ENCODE data around the gene PLSCR4.

Gene PLSCR4

DNA sequence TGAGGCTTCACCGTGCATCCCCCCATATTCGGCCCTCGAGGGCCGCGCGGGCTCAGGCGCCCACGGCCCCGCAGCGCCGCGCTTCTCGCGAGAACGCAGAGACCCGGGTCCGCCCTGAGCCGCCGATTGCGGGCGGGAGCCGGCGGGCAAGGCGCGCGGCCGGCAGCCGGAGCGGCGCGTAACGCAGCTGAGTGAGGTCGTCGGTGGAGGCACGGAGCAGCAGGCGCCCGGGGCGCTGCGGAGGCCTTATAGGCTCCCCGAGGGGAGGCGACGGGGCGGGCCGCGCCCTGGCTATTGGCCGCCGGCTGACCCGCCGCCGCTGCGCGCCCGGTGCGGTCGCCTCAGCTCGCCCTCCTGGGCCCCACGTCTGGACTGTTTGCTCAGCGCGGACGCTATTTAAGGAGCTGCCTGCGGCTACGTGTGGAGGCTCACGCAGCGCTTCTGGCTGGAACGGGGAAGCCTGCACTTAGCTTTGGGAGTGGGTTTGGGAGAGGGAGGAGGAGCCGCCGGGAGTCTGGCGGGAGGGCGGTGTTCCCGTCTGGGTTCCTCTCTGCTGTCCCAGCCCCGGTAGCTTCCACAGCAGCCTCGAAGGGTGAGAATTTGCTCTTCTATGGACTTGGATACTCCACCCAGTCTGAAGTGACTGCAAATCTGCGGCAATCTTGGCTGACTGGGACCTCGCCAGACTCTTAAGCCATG lies 89.8 kb downstream of the PLSCR4 start, which contains the start of gene PLOD2:
PLOD2 (minus strand) TSS at position 221 of the 699 bp plus-strand sequence; CDS start at position 26, 195 bp downstream.
- TF ChIP-seq, protein P1, sequence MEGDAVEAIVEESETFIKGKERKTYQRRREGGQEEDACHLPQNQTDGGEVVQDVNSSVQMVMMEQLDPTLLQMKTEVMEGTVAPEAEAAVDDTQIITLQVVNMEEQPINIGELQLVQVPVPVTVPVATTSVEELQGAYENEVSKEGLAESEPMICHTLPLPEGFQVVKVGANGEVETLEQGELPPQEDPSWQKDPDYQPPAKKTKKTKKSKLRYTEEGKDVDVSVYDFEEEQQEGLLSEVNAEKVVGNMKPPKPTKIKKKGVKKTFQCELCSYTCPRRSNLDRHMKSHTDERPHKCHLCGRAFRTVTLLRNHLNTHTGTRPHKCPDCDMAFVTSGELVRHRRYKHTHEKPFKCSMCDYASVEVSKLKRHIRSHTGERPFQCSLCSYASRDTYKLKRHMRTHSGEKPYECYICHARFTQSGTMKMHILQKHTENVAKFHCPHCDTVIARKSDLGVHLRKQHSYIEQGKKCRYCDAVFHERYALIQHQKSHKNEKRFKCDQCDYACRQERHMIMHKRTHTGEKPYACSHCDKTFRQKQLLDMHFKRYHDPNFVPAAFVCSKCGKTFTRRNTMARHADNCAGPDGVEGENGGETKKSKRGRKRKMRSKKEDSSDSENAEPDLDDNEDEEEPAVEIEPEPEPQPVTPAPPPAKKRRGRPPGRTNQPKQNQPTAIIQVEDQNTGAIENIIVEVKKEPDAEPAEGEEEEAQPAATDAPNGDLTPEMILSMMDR (IDR thresholded peaks at IDR 0.05; ENCODE audit: borderline replicate concordance, control extremely low read depth, extremely low read depth, insufficient read depth, missing control alignments): no peak
- DNase-seq (ENCODE audit: low spot score): peak; percentile 52
- in situ Hi-C loops (cut with MboI; ENCODE audit: low sequenced_read_pairs, unreplicated experiment): no loop called here

DNA sequence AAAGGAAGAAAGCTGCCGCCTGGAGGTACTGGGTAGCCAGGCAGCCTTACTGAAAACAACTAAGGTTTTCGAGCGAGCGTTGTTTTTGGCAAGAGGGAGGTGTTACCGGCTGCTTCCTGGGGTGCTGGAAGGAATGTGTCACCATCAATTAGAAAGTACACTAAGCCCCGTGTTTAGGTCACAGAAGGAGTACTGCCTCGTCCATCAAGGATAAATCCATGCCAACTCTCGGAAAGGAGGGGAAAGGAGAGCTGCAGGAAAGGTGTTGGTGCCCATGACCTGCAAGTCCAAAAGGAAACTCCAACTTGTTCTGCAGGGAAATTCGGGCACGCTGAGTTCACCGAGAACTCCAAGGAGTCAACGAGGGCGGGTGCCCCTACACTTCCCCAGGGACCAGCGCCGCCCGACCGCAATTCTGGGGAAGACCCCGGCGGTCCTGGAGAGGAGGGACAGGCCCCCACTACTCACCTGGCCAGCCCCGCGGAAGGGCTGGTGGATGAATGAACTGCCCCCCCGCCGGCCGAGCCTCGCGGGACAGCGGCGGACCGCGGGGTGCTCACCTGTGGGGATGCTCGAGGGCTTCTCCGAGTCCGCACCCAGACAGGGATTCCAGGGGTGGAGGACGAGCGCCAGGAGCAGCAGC lies 90.5 kb downstream of the PLSCR4 start:
- in situ Hi-C loops (cut with MboI; ENCODE audit: low sequenced_read_pairs, unreplicated experiment): no loop called here
- DNase-seq (ENCODE audit: low spot score): peak; percentile 13
- TF ChIP-seq, protein P1 (IDR thresholded peaks at IDR 0.05; ENCODE audit: borderline replicate concordance, control extremely low read depth, extremely low read depth, insufficient read depth, missing control alignments): no peak

DNA sequence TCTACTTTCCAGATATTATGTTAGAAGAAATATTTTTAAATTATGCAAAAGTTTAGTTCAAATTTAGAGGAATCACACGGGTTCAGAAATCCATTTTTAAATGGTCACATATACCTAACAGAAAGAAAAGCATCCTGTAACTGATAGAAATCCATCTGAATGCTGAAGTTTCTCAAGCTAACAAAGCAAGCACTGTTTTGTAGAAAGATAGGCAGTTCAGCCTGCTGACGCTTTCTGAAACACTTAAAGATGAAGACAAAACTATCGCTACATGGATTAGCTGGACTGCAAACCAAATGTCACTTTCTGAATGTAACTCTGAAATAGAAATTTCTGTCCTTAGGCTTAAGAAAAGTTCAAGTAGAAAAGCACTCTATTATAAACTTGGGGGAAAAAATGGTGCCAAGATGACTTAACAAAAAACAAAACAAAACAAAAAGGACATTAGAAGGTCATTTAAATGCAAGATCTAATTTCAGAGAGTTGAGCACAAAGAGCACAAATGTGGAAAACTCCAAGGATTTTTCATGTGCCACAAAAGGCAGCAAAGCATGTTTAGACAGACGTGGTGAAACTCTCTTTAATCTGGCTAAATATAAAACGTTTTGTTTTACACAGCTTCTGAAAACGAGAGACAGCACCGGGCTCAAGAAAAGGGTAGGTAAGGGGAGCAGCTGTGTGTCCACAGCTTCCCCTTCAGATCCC lies 91.1 kb downstream of the PLSCR4 start:
- in situ Hi-C loops (cut with MboI; ENCODE audit: low sequenced_read_pairs, unreplicated experiment): no loop called here
- no peak for DNase-seq (ENCODE audit: low spot score)
- TF ChIP-seq, protein P1 (IDR thresholded peaks at IDR 0.05; ENCODE audit: borderline replicate concordance, control extremely low read depth, extremely low read depth, insufficient read depth, missing control alignments): no peak

DNA sequence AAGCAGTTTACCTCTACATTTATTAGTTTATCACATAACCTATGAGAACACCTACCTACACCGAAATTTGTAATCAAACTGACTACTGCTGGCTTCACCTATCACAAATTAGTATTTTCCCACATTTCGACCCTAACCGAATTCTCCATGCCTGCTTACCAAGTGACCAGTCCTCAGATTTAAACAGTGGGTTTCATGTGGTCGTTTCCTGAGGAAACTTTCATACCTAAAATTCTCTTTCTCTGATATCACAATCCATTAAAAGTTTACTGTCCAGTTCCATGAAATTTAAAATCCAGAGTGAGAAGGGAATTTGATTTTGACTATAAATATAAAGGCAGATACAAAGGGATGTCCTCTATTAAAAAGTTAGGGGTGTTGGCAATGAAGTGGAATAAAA lies 91.9 kb downstream of the PLSCR4 start:
- in situ Hi-C loops (cut with MboI; ENCODE audit: low sequenced_read_pairs, unreplicated experiment): no loop called here
- no peak for DNase-seq (ENCODE audit: low spot score)
- TF ChIP-seq, protein P1 (IDR thresholded peaks at IDR 0.05; ENCODE audit: borderline replicate concordance, control extremely low read depth, extremely low read depth, insufficient read depth, missing control alignments): no peak

DNA sequence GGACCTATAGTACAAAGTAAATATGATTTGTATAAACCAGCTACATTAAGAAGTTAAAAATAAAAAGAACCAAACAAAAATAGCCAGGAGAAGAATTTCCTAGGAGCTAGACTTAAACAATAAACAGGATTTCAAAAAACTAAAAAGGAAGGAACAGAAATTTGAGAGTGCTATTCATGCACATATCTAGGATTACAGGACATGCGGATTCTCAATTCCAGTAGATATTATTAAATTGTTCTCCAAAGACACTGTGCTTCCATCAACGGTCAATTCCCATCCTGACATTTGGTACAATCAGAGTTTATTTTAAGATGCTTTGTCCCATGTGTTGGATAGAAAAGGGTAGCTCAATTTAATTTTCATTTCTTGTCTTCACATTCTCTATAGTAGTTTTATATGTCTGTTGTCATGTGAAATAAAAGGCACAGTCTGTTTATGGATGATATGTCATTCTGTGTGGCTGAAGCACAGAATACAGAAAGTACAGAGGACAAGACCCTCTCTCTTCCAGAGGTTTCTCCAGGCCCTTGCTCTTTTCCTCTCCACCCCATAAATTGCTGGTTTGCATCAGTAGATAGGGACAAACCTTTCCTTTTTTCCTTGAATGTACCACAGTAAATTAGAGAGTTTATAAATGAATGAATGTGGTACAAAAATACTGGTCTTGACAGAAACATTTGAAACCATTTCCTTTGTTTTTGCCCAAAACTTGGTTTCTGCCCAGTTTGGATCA lies 93.4 kb downstream of the PLSCR4 start:
- no peak for DNase-seq (ENCODE audit: low spot score)
- in situ Hi-C loops (cut with MboI; ENCODE audit: low sequenced_read_pairs, unreplicated experiment): no loop called here
- TF ChIP-seq, protein P1 (IDR thresholded peaks at IDR 0.05; ENCODE audit: borderline replicate concordance, control extremely low read depth, extremely low read depth, insufficient read depth, missing control alignments): no peak
